Muscle of leg (tissue), 16 donors: ENCODE data around the gene KLHL33. TPM values are rescaled to one million over a fixed set of nuclear protein-coding genes. Genes with fewer than 3 reads are reported as not detected.

Experiments used
- DNase-seq: peaks from one replicate; pipeline ENCODE4 v3.0.0; 2013
- H3K27ac ChIP-seq: one replicate; pipeline ENCODE4 v1.5.1; 2013; ENCODE audit warnings: mild to moderate bottlenecking, low read length, control low read depth
- H3K27me3 ChIP-seq: one replicate; pipeline ENCODE4 v1.6.1; 2013; ENCODE audit warnings: low read length; ENCODE audit not compliant: control insufficient read depth, insufficient read depth
- H3K36me3 ChIP-seq: one replicate; pipeline ENCODE4 v1.6.1; 2013; ENCODE audit warnings: low read length; ENCODE audit not compliant: control insufficient read depth, insufficient read depth
- H3K4me1 ChIP-seq: one replicate; pipeline ENCODE4 v1.6.1; 2013; ENCODE audit warnings: low read length; ENCODE audit not compliant: control insufficient read depth, insufficient read depth
- H3K4me3 ChIP-seq: one replicate; pipeline ENCODE4 v1.5.1; 2013; ENCODE audit warnings: low read length, control low read depth
- H3K9me3 ChIP-seq: replicated peaks from 2 replicates; pipeline ENCODE4 v1.6.1; 2013; ENCODE audit warnings: low read depth, low read length; ENCODE audit not compliant: control insufficient read depth
- WGBS: methylation state at CpG from one replicate; pipeline ENCODE4 v1.1.5; 2013; ENCODE audit warnings: missing lambda C conversion rate; ENCODE audit not compliant: insufficient coverage; 5-methylcytosine and 5-hydroxymethylcytosine counted together
- long read RNA-seq, 11 donors: transcript quantifications; one replicate each; lab custom pipeline, GENCODE V29; 2026
- polyA plus RNA-seq, 8 donors: library from polyadenylated mRNA; unstranded; fragments of 120-200 nt; gene quantifications; one replicate each; pipeline versions ENCODE4 v1.2.1 to v1.2.3, GENCODE V29; 2013; ENCODE audit warnings: inconsistent platforms in 1 of 8, low replicate concordance in 1 of 8; ENCODE audit not compliant: insufficient read length in 8 of 8, insufficient read depth in 1 of 8
- total RNA-seq: library from RNA; stranded (reverse); fragments of 120-200 nt; gene quantifications from one replicate; pipeline ENCODE4 v1.2.4, GENCODE V29; 2013

The KLHL33 gene
- total RNA-seq (1.1 TPM), polyA plus RNA-seq (1 to 10 TPM in 4 of 8 donors, under 1 TPM in 4; 0.37 to 2.5 (median 1.1) TPM)
- long read RNA-seq, donor 1: 0 reads
- long read RNA-seq, donor 2: 0 reads
- long read RNA-seq, donor 3: 0 reads
- long read RNA-seq, donor 4: 0 reads
- long read RNA-seq, donor 5: 0 reads
- long read RNA-seq, donor 6: 0 reads
- long read RNA-seq, donor 7: 0 reads
- long read RNA-seq, donor 8: 0 reads
- long read RNA-seq, donor 9: 0 reads
- long read RNA-seq, donor 10: 0 reads
- long read RNA-seq, donor 11: 0 reads

GRCh38 chr14:20435582-20436362 is at the start of gene KLHL33:
TSS of gene KLHL33 (minus strand) at chr14:20436166. CDS start at chr14:20435811, 355 bp downstream.
- H3K4me1 ChIP-seq: peaks cover 26% of the 10 kb centered on the region

GRCh38 chr14:20482382-20482781 is 46.4 kb upstream of the KLHL33 start:
- no peaks in the 10 kb centered on the region for H3K36me3 ChIP-seq
- no CpG with 5 or more reads among the region's 5 CpGs for WGBS
- H3K9me3 ChIP-seq: no peaks in the 10 kb centered on the region
- no peaks in the 10 kb centered on the region for H3K27me3 ChIP-seq
- H3K27ac ChIP-seq: no peak overlapping the region
- H3K4me1 ChIP-seq: peaks cover 2% of the 10 kb centered on the region
- H3K4me3 ChIP-seq: no peak overlapping the region
- no peak for DNase-seq

More at GRCh38 chr14:20435582-20436362, at the start of gene KLHL33:
- Histone ChIP-seq H3K9me3 (no peaks in the 10 kb centered on the region), H3K36me3 (no peaks in the 10 kb centered on the region), H3K27ac (no peak within 1 kb of the TSS), H3K27me3 (peaks cover 4% of the 10 kb centered on the region), H3K4me3 (peak within 1 kb of the TSS; percentile 43)
- WGBS: 52% methylated on average over 15 of the region's 17 CpGs
- no peak for DNase-seq

- Histone ChIP-seq H3K4me1 (peaks cover 3% of the 10 kb centered on the region), H3K4me3 (no peak overlapping the region), H3K27me3 (no peaks in the 10 kb centered on the region), H3K9me3 (no peaks in the 10 kb centered on the region), H3K27ac (no peak overlapping the region), H3K36me3 (peaks cover 9% of the 10 kb centered on the region)
- no peak for DNase-seq
- WGBS: no CpG with 5 or more reads among the region's 2 CpGs
These were observed 42.9 kb upstream of the KLHL33 start for GRCh38 chr14:20478894-20479293.

GRCh38 chr14:20477211-20477876 is 41.4 kb upstream of the KLHL33 start:
- Histone ChIP-seq H3K36me3 (peaks cover 9% of the 10 kb centered on the region), H3K27ac (no peak overlapping the region), H3K9me3 (no peaks in the 10 kb centered on the region), H3K27me3 (no peaks in the 10 kb centered on the region), H3K4me1 (peaks cover 3% of the 10 kb centered on the region), H3K4me3 (no peak overlapping the region)
- peak; percentile 17 for DNase-seq
- 83% methylated on average over 1 of the region's 1 CpG for WGBS

- H3K27me3 ChIP-seq: no peaks in the 10 kb centered on the region
- WGBS: 97% methylated on average over 2 of the region's 5 CpGs
- DNase-seq: no peak
- no peaks in the 10 kb centered on the region for H3K9me3 ChIP-seq
- peaks cover 9% of the 10 kb centered on the region for H3K36me3 ChIP-seq
- no peak overlapping the region for H3K4me3 ChIP-seq
- no peak overlapping the region for H3K27ac ChIP-seq
- H3K4me1 ChIP-seq: peaks cover 3% of the 10 kb centered on the region
These were observed 40.8 kb upstream of the KLHL33 start for GRCh38 chr14:20476776-20477175.

GRCh38 chr14:20472536-20473169 is 36.7 kb upstream of the KLHL33 start:
- WGBS: no CpG with 5 or more reads among the region's 2 CpGs
- no peaks in the 10 kb centered on the region for H3K9me3 ChIP-seq
- peaks cover 21% of the 10 kb centered on the region for H3K4me1 ChIP-seq
- no peak for DNase-seq
- H3K4me3 ChIP-seq: no peak overlapping the region
- peaks cover 9% of the 10 kb centered on the region for H3K36me3 ChIP-seq
- peaks cover 9% of the 10 kb centered on the region for H3K27me3 ChIP-seq
- H3K27ac ChIP-seq: no peak overlapping the region

GRCh38 chr14:20470603-20470901 is 34.6 kb upstream of the KLHL33 start:
- WGBS: 0% methylated on average over 2 of the region's 2 CpGs
- Histone ChIP-seq H3K4me3 (no peak overlapping the region), H3K36me3 (peaks cover 2% of the 10 kb centered on the region), H3K27me3 (peaks cover 12% of the 10 kb centered on the region), H3K27ac (no peak overlapping the region), H3K9me3 (no peaks in the 10 kb centered on the region), H3K4me1 (peaks cover 17% of the 10 kb centered on the region)
- no peak for DNase-seq

- peak; percentile 35 for DNase-seq
- peaks cover 17% of the 10 kb centered on the region for H3K4me1 ChIP-seq
- peaks cover 2% of the 10 kb centered on the region for H3K36me3 ChIP-seq
- H3K27me3 ChIP-seq: peaks cover 12% of the 10 kb centered on the region
- H3K27ac ChIP-seq: peak overlapping the region; percentile 76
- H3K9me3 ChIP-seq: no peaks in the 10 kb centered on the region
- H3K4me3 ChIP-seq: peak overlapping the region; percentile 50
- 0% methylated on average over 2 of the region's 12 CpGs for WGBS
These were observed 34.1 kb upstream of the KLHL33 start for GRCh38 chr14:20469890-20470602.

GRCh38 chr14:20469242-20469889 is 33.4 kb upstream of the KLHL33 start, which contains the start of gene PNP:
TSS of gene PNP (plus strand) at chr14:20469406. CDS start at chr14:20469525, 119 bp downstream.
- no peaks in the 10 kb centered on the region for H3K9me3 ChIP-seq
- peaks cover 17% of the 10 kb centered on the region for H3K4me1 ChIP-seq
- H3K4me3 ChIP-seq: peak within 1 kb of the TSS; percentile 50
- H3K27ac ChIP-seq: peak within 1 kb of the TSS; percentile 76
- DNase-seq: peak; percentile 77
- H3K36me3 ChIP-seq: peaks cover 2% of the 10 kb centered on the region
- WGBS: under 1% methylated on average over 33 of the region's 40 CpGs
- peaks cover 12% of the 10 kb centered on the region for H3K27me3 ChIP-seq
